ENCODE measurements around the gene ZNF580. TPM values are rescaled to one million over a fixed set of nuclear protein-coding genes. Genes with fewer than 3 reads are reported as not detected.

ZNF580 gene
- total RNA-seq, 1 experiment from 2014 or later, result 32.0 TPM

DNA sequence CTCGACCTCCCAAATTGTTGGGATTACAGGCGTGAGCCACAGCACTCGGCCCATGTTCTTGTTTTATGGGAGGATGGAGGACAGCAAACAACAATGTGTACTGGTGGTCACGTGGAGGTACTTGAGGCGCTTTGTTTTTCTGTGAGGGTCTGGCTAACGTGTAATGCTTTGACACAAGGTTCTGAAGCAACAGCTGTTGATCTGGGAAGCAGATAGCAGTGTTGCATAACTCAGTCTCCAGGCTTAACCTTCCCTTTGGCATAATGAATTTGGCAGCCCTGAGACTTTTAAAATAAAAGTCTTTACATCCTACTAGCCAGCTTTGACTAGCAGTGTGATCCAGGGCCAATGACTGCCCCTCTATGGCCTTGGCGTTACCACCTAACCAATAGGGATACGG lies 6.9 kb upstream of the ZNF580 start:
- DNase-seq (ENCODE audit: low spot score) (no peak), ATAC-seq (no peak)
- Mint-ChIP-seq H3K4me1 (peaks cover 29% of the 10 kb centered on the region), H3K27me3 (ENCODE audit: low read depth) (peaks cover 2% of the 10 kb centered on the region; the same call in 1 of the 2 replicates), H3K4me3 (peak overlapping the region; percentile 100), H3K27ac (no peak overlapping the region), H3K9me3 (peaks cover under 1% of the 10 kb centered on the region), H3K36me3 (peaks cover 12% of the 10 kb centered on the region)
- no peak for TF ChIP-seq ZNF416 (CRISPR knock-in tag; IDR thresholded peaks at IDR 0.05)
- no peak for TF ChIP-seq CBFB (CRISPR knock-in tag; IDR thresholded peaks at IDR 0.05; ENCODE audit: low read depth)
- TF ChIP-seq, protein P1, sequence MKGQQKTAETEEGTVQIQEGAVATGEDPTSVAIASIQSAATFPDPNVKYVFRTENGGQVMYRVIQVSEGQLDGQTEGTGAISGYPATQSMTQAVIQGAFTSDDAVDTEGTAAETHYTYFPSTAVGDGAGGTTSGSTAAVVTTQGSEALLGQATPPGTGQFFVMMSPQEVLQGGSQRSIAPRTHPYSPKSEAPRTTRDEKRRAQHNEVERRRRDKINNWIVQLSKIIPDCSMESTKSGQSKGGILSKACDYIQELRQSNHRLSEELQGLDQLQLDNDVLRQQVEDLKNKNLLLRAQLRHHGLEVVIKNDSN (CRISPR knock-in tag; IDR thresholded peaks at IDR 0.05), result no peak
- TF ChIP-seq, protein P2, sequence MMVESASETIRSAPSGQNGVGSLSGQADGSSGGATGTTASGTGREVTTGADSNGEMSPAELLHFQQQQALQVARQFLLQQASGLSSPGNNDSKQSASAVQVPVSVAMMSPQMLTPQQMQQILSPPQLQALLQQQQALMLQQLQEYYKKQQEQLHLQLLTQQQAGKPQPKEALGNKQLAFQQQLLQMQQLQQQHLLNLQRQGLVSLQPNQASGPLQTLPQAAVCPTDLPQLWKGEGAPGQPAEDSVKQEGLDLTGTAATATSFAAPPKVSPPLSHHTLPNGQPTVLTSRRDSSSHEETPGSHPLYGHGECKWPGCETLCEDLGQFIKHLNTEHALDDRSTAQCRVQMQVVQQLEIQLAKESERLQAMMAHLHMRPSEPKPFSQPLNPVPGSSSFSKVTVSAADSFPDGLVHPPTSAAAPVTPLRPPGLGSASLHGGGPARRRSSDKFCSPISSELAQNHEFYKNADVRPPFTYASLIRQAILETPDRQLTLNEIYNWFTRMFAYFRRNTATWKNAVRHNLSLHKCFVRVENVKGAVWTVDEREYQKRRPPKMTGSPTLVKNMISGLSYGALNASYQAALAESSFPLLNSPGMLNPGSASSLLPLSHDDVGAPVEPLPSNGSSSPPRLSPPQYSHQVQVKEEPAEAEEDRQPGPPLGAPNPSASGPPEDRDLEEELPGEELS (CRISPR knock-in tag; IDR thresholded peaks at IDR 0.05), result no peak
- TF ChIP-seq, protein P3, sequence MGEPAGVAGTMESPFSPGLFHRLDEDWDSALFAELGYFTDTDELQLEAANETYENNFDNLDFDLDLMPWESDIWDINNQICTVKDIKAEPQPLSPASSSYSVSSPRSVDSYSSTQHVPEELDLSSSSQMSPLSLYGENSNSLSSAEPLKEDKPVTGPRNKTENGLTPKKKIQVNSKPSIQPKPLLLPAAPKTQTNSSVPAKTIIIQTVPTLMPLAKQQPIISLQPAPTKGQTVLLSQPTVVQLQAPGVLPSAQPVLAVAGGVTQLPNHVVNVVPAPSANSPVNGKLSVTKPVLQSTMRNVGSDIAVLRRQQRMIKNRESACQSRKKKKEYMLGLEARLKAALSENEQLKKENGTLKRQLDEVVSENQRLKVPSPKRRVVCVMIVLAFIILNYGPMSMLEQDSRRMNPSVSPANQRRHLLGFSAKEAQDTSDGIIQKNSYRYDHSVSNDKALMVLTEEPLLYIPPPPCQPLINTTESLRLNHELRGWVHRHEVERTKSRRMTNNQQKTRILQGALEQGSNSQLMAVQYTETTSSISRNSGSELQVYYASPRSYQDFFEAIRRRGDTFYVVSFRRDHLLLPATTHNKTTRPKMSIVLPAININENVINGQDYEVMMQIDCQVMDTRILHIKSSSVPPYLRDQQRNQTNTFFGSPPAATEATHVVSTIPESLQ (CRISPR knock-in tag; IDR thresholded peaks at IDR 0.05), result no peak
- TF ChIP-seq JAZF1 (CRISPR knock-in tag; IDR thresholded peaks at IDR 0.05), result no peak
- TF ChIP-seq RORB (CRISPR knock-in tag; IDR thresholded peaks at IDR 0.05), result no peak
- no peak for TF ChIP-seq KAT7 (CRISPR knock-in tag; IDR thresholded peaks at IDR 0.05; ENCODE audit: borderline replicate concordance)
- TF ChIP-seq, protein P4, sequence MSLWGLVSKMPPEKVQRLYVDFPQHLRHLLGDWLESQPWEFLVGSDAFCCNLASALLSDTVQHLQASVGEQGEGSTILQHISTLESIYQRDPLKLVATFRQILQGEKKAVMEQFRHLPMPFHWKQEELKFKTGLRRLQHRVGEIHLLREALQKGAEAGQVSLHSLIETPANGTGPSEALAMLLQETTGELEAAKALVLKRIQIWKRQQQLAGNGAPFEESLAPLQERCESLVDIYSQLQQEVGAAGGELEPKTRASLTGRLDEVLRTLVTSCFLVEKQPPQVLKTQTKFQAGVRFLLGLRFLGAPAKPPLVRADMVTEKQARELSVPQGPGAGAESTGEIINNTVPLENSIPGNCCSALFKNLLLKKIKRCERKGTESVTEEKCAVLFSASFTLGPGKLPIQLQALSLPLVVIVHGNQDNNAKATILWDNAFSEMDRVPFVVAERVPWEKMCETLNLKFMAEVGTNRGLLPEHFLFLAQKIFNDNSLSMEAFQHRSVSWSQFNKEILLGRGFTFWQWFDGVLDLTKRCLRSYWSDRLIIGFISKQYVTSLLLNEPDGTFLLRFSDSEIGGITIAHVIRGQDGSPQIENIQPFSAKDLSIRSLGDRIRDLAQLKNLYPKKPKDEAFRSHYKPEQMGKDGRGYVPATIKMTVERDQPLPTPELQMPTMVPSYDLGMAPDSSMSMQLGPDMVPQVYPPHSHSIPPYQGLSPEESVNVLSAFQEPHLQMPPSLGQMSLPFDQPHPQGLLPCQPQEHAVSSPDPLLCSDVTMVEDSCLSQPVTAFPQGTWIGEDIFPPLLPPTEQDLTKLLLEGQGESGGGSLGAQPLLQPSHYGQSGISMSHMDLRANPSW (CRISPR knock-in tag; conservative IDR thresholded peaks at IDR 0.05; ENCODE audit: low read depth), result no peak
- TF ChIP-seq ZNF263 (CRISPR knock-in tag; IDR thresholded peaks at IDR 0.05; ENCODE audit: low read depth), result no peak
- no peak for TF ChIP-seq ZNF138 (CRISPR knock-in tag; conservative IDR thresholded peaks at IDR 0.05)
- TF ChIP-seq, protein P5, sequence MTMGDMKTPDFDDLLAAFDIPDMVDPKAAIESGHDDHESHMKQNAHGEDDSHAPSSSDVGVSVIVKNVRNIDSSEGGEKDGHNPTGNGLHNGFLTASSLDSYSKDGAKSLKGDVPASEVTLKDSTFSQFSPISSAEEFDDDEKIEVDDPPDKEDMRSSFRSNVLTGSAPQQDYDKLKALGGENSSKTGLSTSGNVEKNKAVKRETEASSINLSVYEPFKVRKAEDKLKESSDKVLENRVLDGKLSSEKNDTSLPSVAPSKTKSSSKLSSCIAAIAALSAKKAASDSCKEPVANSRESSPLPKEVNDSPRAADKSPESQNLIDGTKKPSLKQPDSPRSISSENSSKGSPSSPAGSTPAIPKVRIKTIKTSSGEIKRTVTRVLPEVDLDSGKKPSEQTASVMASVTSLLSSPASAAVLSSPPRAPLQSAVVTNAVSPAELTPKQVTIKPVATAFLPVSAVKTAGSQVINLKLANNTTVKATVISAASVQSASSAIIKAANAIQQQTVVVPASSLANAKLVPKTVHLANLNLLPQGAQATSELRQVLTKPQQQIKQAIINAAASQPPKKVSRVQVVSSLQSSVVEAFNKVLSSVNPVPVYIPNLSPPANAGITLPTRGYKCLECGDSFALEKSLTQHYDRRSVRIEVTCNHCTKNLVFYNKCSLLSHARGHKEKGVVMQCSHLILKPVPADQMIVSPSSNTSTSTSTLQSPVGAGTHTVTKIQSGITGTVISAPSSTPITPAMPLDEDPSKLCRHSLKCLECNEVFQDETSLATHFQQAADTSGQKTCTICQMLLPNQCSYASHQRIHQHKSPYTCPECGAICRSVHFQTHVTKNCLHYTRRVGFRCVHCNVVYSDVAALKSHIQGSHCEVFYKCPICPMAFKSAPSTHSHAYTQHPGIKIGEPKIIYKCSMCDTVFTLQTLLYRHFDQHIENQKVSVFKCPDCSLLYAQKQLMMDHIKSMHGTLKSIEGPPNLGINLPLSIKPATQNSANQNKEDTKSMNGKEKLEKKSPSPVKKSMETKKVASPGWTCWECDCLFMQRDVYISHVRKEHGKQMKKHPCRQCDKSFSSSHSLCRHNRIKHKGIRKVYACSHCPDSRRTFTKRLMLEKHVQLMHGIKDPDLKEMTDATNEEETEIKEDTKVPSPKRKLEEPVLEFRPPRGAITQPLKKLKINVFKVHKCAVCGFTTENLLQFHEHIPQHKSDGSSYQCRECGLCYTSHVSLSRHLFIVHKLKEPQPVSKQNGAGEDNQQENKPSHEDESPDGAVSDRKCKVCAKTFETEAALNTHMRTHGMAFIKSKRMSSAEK (CRISPR knock-in tag; IDR thresholded peaks at IDR 0.05; ENCODE audit: borderline replicate concordance), result no peak
- TF ChIP-seq ELF4 (CRISPR knock-in tag; IDR thresholded peaks at IDR 0.05; ENCODE audit: low read depth), result no peak
- no peak for TF ChIP-seq JUN (CRISPR knock-in tag; IDR thresholded peaks at IDR 0.05)
- ChIA-PET POLR2A (no interaction called here), CTCF (interaction anchor here (1.5 to 3.9 kb wide), 9 partner anchors 9 to 167 kb away, joined by 5 to 55 read pairs (median 21); partner anchors contain the start of genes CCDC106, U2AF2, ZNF628 and ZNF784)

All from WTC11 (cell line).